IPS DF 6.9 (cell line): ENCODE results near the gene TOX3.

Experiments used
- DNase-seq: peaks from one replicate; pipeline ENCODE4 v3.0.0-alpha.2; 2013; ENCODE audit warnings: low read depth, low spot score
- H3K27ac ChIP-seq: one replicate; pipeline ENCODE4 v1.5.1; 2013; ENCODE audit warnings: low read length, control low read depth
- H3K27me3 ChIP-seq: 2 replicates; pipeline ENCODE4 v1.6.1; 2013; ENCODE audit warnings: mild to moderate bottlenecking, low read length; ENCODE audit not compliant: control insufficient read depth, insufficient read depth
- H3K36me3 ChIP-seq: 2 replicates; pipeline ENCODE4 v1.6.1; 2013; ENCODE audit warnings: low read length; ENCODE audit not compliant: control insufficient read depth, insufficient read depth
- H3K4me1 ChIP-seq: 2 replicates; pipeline ENCODE4 v1.6.1; 2013; ENCODE audit warnings: low read length; ENCODE audit not compliant: control insufficient read depth, insufficient read depth
- H3K4me3 ChIP-seq: 2 replicates; pipeline ENCODE4 v1.5.1; 2013; ENCODE audit warnings: mild to moderate bottlenecking, low read length
- H3K9me3 ChIP-seq: 2 replicates; pipeline ENCODE4 v1.6.1; 2013; ENCODE audit warnings: low read length, inconsistent platforms; ENCODE audit not compliant: control insufficient read depth, insufficient read depth
- WGBS: extraction: QIAGEN DNeasy Blood & Tissue Kit; methylation state at CpG from one replicate; pipeline ENCODE4 v1.1.7; 2013; ENCODE audit warnings: mixed read lengths, missing lambda C conversion rate; ENCODE audit not compliant: insufficient read length, insufficient coverage; 5-methylcytosine and 5-hydroxymethylcytosine counted together

TOX3 gene

GRCh38 chr16:52408191-52408845 lies 138.6 kb downstream of the TOX3 start:
- Histone ChIP-seq H3K27ac (no peak overlapping the region), H3K27me3 (no peaks in the 10 kb centered on the region), H3K4me1 (no peaks in the 10 kb centered on the region), H3K36me3 (no peaks in the 10 kb centered on the region), H3K4me3 (no peak overlapping the region), H3K9me3 (no peaks in the 10 kb centered on the region)
- WGBS, result no CpG with 5 or more reads among the region's 1 CpG
- no peak for DNase-seq

DNA sequence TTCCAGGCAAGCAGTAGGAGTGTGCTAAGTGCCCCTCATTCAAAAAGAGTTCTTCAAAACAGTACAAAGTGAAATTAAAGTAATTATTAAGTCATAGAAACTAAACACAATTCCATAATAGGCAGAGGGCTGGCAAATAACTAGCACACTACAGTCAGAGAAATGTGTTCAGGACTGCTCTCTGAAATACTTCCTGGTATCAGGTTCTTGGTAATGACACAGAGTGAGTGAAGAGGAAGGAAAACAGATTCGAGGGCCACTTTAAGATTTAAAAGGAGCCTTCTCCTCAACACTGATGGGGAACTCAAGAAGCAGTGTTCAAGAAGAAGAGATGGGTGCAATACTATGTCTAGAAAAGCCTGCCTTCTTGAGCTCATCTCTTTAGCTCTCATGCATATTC lies 139.2 kb downstream of the TOX3 start:
- no CpG with 5 or more reads among the region's 1 CpG for WGBS
- H3K4me1 ChIP-seq, result no peaks in the 10 kb centered on the region
- no peak overlapping the region for H3K27ac ChIP-seq
- no peak for DNase-seq
- no peaks in the 10 kb centered on the region for H3K27me3 ChIP-seq
- no peaks in the 10 kb centered on the region for H3K9me3 ChIP-seq
- H3K4me3 ChIP-seq, result no peak overlapping the region
- no peaks in the 10 kb centered on the region for H3K36me3 ChIP-seq

DNA sequence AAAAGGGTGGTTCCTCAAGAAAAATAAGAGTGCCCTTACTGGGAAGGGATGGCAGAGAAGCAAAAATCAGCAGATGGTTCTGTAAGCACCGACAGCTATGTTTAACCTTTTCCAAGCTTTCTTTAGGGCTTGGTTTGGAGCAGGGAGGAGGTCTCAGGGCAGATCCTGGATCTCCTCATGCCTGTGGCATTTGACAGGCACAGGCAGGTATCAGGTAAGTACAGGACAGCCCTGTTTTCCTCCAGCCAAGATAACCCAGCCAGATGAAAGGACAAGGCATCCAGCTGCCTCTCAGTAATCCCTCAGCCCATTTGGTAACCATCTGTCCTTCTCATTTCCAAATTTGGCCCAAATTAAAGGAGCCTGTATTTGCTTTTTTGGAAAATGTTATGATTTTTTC lies 141.5 kb downstream of the TOX3 start:
- no CpG with 5 or more reads among the region's 1 CpG for WGBS
- DNase-seq, result no peak
- no peaks in the 10 kb centered on the region for H3K9me3 ChIP-seq
- no peak overlapping the region for H3K27ac ChIP-seq
- no peak overlapping the region for H3K4me3 ChIP-seq
- no peaks in the 10 kb centered on the region for H3K36me3 ChIP-seq
- H3K27me3 ChIP-seq, result no peaks in the 10 kb centered on the region
- H3K4me1 ChIP-seq, result no peaks in the 10 kb centered on the region

GRCh38 chr16:52404546-52404945 lies 142.4 kb downstream of the TOX3 start:
- no peak for DNase-seq
- no peak overlapping the region for H3K4me3 ChIP-seq
- no peaks in the 10 kb centered on the region for H3K4me1 ChIP-seq
- no CpG with 5 or more reads among the region's 2 CpGs for WGBS
- H3K9me3 ChIP-seq, result no peaks in the 10 kb centered on the region
- no peaks in the 10 kb centered on the region for H3K27me3 ChIP-seq
- H3K27ac ChIP-seq, result no peak overlapping the region
- no peaks in the 10 kb centered on the region for H3K36me3 ChIP-seq

GRCh38 chr16:52399116-52399515 lies 147.8 kb downstream of the TOX3 start:
- WGBS, result no CpG with 5 or more reads among the region's 1 CpG
- no peak overlapping the region for H3K4me3 ChIP-seq
- H3K9me3 ChIP-seq, result no peaks in the 10 kb centered on the region
- H3K27ac ChIP-seq, result no peak overlapping the region
- DNase-seq, result no peak
- H3K36me3 ChIP-seq, result no peaks in the 10 kb centered on the region
- no peaks in the 10 kb centered on the region for H3K27me3 ChIP-seq
- H3K4me1 ChIP-seq, result no peaks in the 10 kb centered on the region

DNA sequence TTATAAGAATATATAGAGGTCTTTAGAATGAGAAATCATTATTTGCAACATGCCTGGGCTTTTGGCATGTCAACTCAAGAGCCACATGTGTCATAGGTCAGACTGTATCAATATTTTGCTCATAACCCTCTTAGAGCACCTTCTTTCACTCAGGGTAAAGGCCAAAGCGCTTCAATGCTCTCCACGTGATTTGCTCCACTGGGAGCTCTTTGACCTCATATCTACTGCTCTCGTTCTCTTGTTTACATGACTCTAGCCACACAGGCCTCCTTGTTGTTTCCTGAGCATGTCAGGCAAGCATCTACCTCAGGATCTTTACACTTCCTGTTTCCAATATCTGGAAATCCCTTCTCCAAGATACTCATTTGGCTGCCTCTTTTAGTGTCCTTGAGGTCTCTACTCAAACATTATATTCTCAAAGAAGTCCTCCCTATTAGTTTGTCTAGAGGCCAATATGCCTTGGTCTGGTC lies 148.4 kb downstream of the TOX3 start:
- Histone ChIP-seq H3K27me3 (no peaks in the 10 kb centered on the region), H3K9me3 (no peaks in the 10 kb centered on the region), H3K4me3 (no peak overlapping the region), H3K4me1 (no peaks in the 10 kb centered on the region), H3K27ac (no peak overlapping the region), H3K36me3 (no peaks in the 10 kb centered on the region)
- no peak for DNase-seq
- no CpG with 5 or more reads among the region's 3 CpGs for WGBS

- H3K36me3 ChIP-seq, result no peaks in the 10 kb centered on the region
- WGBS, result no CpG with 5 or more reads among the region's 1 CpG
- H3K9me3 ChIP-seq, result no peaks in the 10 kb centered on the region
- DNase-seq, result no peak
- no peak overlapping the region for H3K4me3 ChIP-seq
- no peak overlapping the region for H3K27ac ChIP-seq
- no peaks in the 10 kb centered on the region for H3K27me3 ChIP-seq
- no peaks in the 10 kb centered on the region for H3K4me1 ChIP-seq
These were observed 148.9 kb downstream of the TOX3 start for GRCh38 chr16:52398021-52398420.

GRCh38 chr16:52393448-52393847 lies 153.5 kb downstream of the TOX3 start:
- H3K27ac ChIP-seq, result no peak overlapping the region
- peaks cover 3% of the 10 kb centered on the region; the same call in 1 of the 2 replicates for H3K36me3 ChIP-seq
- no peaks in the 10 kb centered on the region for H3K4me1 ChIP-seq
- H3K9me3 ChIP-seq, result no peaks in the 10 kb centered on the region
- no peaks in the 10 kb centered on the region for H3K27me3 ChIP-seq
- H3K4me3 ChIP-seq, result no peak overlapping the region
- no peak for DNase-seq
- no CpG with 5 or more reads among the region's 3 CpGs for WGBS

DNA sequence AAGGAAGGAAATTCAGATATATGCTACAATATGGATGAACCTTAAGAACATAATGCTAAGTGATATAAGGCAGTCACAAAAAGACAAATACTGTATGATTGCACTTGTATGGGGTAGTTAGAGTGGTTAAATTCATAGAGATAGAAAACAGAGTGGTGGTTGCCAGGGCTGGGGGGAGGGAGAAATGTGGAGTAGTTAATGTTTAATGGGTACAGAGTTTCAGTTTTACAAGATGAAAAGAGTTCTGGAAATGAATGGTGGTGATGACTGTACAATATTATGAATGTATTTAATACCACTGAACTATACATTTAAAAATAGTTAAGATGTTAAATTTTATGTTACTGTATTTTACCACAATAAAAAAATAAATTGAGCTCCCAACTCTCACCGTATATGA lies 157.9 kb downstream of the TOX3 start:
- no CpG with 5 or more reads among the region's 1 CpG for WGBS
- no peak for DNase-seq
- Histone ChIP-seq H3K4me1 (no peaks in the 10 kb centered on the region; the same call in 1 of the 2 replicates), H3K36me3 (peaks cover 3% of the 10 kb centered on the region; the same call in 1 of the 2 replicates), H3K4me3 (no peak overlapping the region), H3K27me3 (no peaks in the 10 kb centered on the region), H3K27ac (no peak overlapping the region), H3K9me3 (no peaks in the 10 kb centered on the region)
